ENCODE data around the gene CTCFL.

CTCFL gene

DNA sequence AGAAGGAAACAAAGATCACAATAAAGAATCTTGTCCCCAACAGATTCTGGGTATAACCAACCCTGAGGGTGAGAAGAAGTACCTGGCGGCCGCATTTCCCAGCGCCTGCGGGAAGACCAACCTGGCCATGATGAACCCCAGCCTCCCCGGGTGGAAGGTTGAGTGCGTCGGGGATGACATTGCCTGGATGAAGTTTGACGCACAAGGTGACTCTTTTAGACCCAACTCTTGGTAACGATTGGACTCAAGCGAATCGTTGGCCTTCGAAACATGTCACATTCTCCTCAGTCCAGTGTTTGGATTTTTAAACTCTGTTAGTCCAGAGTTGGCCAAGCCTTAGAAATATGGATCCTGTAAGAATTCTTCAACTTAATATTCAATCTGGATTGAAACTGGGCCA is 38.6 kb upstream of the CTCFL start:
- TF ChIP-seq, protein P1, sequence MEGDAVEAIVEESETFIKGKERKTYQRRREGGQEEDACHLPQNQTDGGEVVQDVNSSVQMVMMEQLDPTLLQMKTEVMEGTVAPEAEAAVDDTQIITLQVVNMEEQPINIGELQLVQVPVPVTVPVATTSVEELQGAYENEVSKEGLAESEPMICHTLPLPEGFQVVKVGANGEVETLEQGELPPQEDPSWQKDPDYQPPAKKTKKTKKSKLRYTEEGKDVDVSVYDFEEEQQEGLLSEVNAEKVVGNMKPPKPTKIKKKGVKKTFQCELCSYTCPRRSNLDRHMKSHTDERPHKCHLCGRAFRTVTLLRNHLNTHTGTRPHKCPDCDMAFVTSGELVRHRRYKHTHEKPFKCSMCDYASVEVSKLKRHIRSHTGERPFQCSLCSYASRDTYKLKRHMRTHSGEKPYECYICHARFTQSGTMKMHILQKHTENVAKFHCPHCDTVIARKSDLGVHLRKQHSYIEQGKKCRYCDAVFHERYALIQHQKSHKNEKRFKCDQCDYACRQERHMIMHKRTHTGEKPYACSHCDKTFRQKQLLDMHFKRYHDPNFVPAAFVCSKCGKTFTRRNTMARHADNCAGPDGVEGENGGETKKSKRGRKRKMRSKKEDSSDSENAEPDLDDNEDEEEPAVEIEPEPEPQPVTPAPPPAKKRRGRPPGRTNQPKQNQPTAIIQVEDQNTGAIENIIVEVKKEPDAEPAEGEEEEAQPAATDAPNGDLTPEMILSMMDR (IDR thresholded peaks at IDR 0.05; ENCODE audit: low read depth, low read length) = no peak

DNA sequence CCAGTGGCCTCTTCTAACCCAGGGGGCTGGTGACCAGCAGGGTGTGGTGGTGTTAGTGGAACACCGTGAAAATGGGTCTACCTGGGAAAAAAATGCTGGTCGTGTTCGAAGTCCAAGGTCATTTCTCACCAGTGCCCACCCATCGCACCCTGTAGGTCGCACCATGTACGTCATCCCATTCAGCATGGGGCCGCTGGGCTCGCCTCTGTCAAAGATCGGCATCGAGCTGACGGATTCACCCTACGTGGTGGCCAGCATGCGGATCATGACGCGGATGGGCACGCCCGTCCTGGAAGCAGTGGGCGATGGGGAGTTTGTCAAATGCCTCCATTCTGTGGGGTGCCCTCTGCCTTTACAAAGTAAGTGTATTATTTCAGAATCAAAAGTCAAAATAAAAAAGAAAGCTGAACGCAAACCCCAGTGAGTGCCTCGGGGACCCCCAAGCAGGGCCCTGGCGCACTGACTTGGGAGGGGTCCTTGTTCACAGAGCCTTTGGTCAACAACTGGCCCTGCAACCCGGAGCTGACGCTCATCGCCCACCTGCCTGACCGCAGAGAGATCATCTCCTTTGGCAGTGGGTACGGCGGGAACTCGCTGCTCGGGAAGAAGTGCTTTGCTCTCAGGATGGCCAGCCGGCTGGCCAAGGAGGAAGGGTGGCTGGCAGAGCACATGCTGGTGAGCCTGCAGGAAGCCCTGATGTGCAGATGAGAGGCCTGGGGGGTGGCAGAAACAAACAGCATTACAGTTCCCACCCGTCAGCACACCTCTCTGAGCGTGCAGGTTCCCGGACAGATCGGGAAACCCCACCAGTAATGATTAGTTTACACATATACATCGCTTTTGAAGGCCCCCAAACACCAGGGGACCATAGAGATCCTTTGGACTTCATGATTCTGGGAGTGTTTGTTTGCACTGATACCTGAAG is 37.9 kb upstream of the CTCFL start:
- DNase-seq (ENCODE audit: extremely low read depth, low read depth) = no peak
- TF ChIP-seq, protein P1 (IDR thresholded peaks at IDR 0.05; ENCODE audit: low read depth, low read length) = no peak

More for the DNA sequence above, 38.6 kb upstream of the CTCFL start:
- no peak for DNase-seq (ENCODE audit: extremely low read depth, low read depth)

DNA sequence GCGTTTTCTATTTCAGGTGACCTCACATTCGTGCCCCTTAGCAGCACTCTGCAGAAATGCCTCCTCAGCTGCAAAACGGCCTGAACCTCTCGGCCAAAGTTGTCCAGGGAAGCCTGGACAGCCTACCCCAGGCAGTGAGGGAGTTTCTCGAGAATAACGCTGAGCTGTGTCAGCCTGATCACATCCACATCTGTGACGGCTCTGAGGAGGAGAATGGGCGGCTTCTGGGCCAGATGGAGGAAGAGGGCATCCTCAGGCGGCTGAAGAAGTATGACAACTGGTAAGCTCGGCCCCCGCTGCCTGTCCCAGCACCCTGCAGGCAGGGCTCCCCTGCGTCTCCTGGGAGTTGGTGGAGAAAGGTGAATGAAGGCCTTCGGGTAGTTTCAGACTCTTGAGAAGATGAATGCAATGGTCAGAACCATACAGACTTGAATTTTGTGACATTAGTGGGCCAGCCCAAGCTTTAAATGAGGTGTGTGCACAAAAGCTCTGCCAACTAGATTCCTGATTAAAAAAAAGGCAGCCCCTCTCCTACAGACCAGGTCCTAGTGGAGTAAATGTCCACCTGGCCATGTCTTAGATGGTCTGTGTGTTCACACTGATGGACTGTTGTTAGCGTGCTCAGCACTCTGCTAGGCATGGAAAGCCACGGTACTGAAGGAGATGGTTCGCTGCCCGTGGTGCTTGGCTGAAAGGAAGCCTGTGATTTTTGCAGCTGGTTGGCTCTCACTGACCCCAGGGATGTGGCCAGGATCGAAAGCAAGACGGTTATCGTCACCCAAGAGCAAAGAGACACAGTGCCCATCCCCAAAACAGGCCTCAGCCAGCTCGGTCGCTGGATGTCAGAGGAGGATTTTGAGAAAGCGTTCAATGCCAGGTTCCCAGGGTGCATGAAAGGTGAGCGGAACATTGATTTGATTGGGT is 36.7 kb upstream of the CTCFL start:
- no peak for DNase-seq (ENCODE audit: extremely low read depth, low read depth)

DNA sequence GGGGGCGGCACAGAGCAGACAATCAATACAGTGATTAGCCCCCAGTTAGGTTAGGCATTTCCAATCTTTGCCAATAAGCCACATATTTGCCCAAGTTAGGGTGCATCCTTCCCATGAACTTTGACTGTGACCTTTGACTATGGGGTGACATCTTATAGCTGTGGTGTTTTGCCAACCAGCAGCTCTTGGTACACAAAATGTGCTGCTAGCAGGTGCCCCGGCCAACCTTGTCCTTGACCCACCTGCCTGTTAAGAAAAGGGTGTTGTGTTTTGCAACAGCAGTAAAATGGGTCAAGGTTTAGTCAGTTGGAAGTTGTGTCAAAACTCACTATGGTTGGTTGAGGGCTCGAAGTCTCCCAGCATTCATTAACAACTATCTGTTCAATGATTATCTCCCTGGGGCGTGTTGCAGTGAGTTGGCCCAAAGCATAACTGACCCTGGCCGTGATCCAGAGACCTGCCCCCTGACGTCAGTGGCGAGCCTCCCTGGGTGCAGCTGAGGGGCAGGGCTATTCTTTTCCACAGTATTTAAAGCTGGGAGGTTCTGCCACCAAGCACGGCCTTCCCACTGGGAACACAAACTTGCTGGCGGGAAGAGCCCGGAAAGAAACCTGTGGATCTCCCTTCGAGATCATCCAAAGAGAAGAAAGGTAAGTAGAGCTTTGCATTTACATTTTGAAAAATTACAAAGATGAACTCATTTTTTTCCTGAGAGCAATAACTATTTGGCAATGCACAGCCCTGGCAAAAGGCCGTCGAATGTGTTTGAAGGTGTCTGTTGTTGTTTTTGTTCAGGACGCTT is 35.8 kb upstream of the CTCFL start, which contains the start of gene PCK1:
Gene PCK1, plus strand, starts transcription at position 557 of the 802 bp plus-strand sequence. CDS start 302 bp downstream, outside the sequence.
- DNase-seq (ENCODE audit: extremely low read depth, low read depth) = no peak
- TF ChIP-seq, protein P1 (IDR thresholded peaks at IDR 0.05; ENCODE audit: low read depth, low read length) = no peak

More for the DNA sequence above, 36.7 kb upstream of the CTCFL start:
- TF ChIP-seq, protein P1 (IDR thresholded peaks at IDR 0.05; ENCODE audit: low read depth, low read length) = no peak

DNA sequence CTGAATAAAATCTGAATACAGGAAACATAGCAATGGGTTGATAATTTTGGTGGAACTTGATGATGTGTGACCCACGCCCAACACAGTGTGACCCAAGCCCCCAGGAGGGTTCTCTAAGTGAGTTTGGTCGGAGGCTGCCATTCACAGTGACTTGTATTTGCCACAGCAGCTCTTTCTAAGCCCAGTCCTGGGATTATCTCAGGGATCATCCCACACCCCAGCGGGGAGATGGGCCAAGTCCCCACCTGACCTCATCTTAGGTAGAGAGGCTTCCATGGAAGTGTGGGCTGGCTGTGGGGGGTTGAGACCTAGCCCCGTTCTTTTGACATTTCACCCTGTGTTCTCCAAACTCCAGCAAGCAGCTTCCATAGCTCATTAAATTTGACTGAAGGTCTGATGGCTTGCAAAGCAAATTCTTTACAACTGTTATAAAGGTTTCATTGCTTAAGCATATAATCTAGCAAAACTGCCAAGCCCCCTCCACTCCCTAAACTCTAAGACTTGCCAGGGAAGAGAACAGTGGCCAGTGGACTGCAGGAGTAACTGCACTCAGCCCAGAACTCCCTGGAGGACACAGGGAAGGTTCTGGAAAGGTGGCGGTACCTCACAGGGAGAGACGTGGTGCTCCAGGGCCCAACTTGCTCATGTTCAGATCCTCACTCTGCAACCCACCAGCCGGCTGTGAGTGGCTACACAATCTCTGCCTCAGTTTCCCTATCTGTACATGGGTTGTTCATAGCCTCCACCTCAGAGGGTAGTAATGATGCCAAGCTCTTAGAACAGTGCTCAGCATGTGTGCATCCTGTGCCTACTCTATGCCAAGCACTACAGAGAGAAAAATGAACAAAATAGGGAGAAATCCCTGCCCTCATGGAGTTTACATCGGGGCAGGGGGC is 35.0 kb upstream of the CTCFL start:
- DNase-seq (ENCODE audit: extremely low read depth, low read depth) = no peak
- TF ChIP-seq, protein P1 (IDR thresholded peaks at IDR 0.05; ENCODE audit: low read depth, low read length) = no peak

DNA sequence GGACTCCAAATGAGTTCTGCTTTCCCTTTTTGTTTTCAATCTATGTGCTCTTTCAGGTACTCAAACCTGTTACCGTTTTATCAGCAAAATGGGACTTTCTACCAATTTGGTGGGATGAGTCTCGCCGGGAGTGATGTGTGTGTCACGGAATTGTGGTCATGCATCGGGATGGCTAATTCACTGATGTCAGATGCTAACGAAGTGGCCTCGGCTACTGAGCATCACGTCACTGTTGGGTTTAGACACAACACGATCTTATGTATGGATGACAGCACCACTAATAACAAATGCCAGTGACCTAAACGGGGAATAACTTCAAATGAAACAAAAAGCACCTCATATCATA is 34.3 kb upstream of the CTCFL start:
- DNase-seq (ENCODE audit: extremely low read depth, low read depth) = no peak
- TF ChIP-seq, protein P1 (IDR thresholded peaks at IDR 0.05; ENCODE audit: low read depth, low read length) = no peak
